SU-DHL-6 (cell line): Measurements from ENCODE around the gene TRNP1.

ENCODE experiments used
- H2AFZ ChIP-seq: fragments of 200-600 bp; sonication (generic); 2 replicates; pipeline ENCODE4 v1.6.1; 2014; ENCODE audit warnings: low read depth, mild to moderate bottlenecking, moderate library complexity, mixed read lengths, antibody characterized with exemption, low read length; ENCODE audit not compliant: severe bottlenecking
- H3F3A ChIP-seq: fragments of 200-600 bp; shearing (Covaris generic); 2 replicates; pipeline ENCODE4 v1.6.0; 2016; ENCODE audit warnings: antibody characterized with exemption, mild to moderate bottlenecking; ENCODE audit not compliant: insufficient read depth
- H3K27ac ChIP-seq: fragments of 200-600 bp; sonication (generic); 2 replicates; pipeline ENCODE4 v1.5.1; 2016; ENCODE audit warnings: low read depth, mild to moderate bottlenecking, low read length, moderate library complexity, mixed read lengths
- H3K27me3 ChIP-seq: fragments of 200-600 bp; sonication (generic), shearing (Covaris generic); 2 replicates; pipeline ENCODE4 v1.6.0; 2014; ENCODE audit warnings: mild to moderate bottlenecking, low read length
- H3K36me3 ChIP-seq: fragments of 200-600 bp; sonication (generic); 2 replicates; pipeline ENCODE4 v1.6.1; 2014; ENCODE audit warnings: mild to moderate bottlenecking, low read length, mixed read lengths
- H3K4me2 ChIP-seq: fragments of 300-600, 200-600 bp; shearing (Covaris generic), sonication (generic); 2 replicates; pipeline ENCODE4 v1.6.0; 2014; ENCODE audit warnings: low read length, low read depth, mild to moderate bottlenecking; ENCODE audit not compliant: poor library complexity, severe bottlenecking
- H3K4me3 ChIP-seq: fragments of 200-600 bp; sonication (generic); 2 replicates; pipeline ENCODE4 v1.5.1; 2014; ENCODE audit warnings: antibody characterized with exemption, low read length, mild to moderate bottlenecking, mixed read lengths; ENCODE audit not compliant: insufficient read depth, poor library complexity, severe bottlenecking
- H3K79me2 ChIP-seq: fragments of 200-600 bp; sonication (generic); 2 replicates; pipeline ENCODE4 v1.6.1; 2014; ENCODE audit warnings: mild to moderate bottlenecking, low read length, moderate library complexity; ENCODE audit not compliant: insufficient read depth
- H3K9ac ChIP-seq: fragments of 200-600 bp; sonication (generic); 2 replicates; pipeline ENCODE4 v1.7.0; 2014; ENCODE audit warnings: mild to moderate bottlenecking, low read length
- H3K9me2 ChIP-seq: fragments of 200-600 bp; sonication (generic); replicated peaks from 2 replicates; pipeline ENCODE4 v1.6.1; 2014; ENCODE audit warnings: low read length; ENCODE audit not compliant: insufficient read depth
- H3K9me3 ChIP-seq: fragments of 200-600 bp; sonication (generic); 2 replicates; pipeline ENCODE4 v1.6.1; 2014; ENCODE audit warnings: low read length, mixed read lengths; ENCODE audit not compliant: insufficient read depth
- H4K20me1 ChIP-seq: fragments of 200-600 bp; sonication (generic); 2 replicates; pipeline ENCODE4 v1.6.1; 2014; ENCODE audit warnings: low read depth, mild to moderate bottlenecking, antibody characterized with exemption, low read length, moderate library complexity, mixed read lengths
- EZH2phosphoT487 ChIP-seq: fragments of 200-600 bp; sonication (generic), shearing (Covaris generic); conservative IDR thresholded peaks from 2 replicates; pipeline ENCODE4 v1.6.1; 2018; ENCODE audit warnings: mild to moderate bottlenecking, antibody characterized with exemption, low read length, moderate library complexity, mixed read lengths
- TF ChIP-seq, protein P1 (sequence below): fragments of 200-600 bp; sonication (generic); IDR thresholded peaks from one replicate; pipeline ENCODE4 v1.5.1; 2017; ENCODE audit warnings: antibody characterized with exemption, mild to moderate bottlenecking, low read length, moderate library complexity; ENCODE audit not compliant: insufficient read depth, poor library complexity, severe bottlenecking

The TRNP1 gene

GRCh38 chr1:26961826-26962225 lies 31.7 kb upstream of the TRNP1 start:
- Histone ChIP-seq H3K27me3 (peaks cover 3% of the 10 kb centered on the region; the same call in 1 of the 2 replicates), H2AFZ (no peak overlapping the region), H3K4me2 (no peak overlapping the region), H3K9me2 (no peaks in the 10 kb centered on the region), H3K36me3 (no peaks in the 10 kb centered on the region), H3F3A (peaks cover 14% of the 10 kb centered on the region; the same call in 1 of the 2 replicates), H3K79me2 (no peaks in the 10 kb centered on the region), H3K9me3 (no peaks in the 10 kb centered on the region), H4K20me1 (no peaks in the 10 kb centered on the region), H3K9ac (no peak overlapping the region), H3K27ac (no peak overlapping the region), H3K4me3 (no peak overlapping the region)
- TF ChIP-seq, protein P1, sequence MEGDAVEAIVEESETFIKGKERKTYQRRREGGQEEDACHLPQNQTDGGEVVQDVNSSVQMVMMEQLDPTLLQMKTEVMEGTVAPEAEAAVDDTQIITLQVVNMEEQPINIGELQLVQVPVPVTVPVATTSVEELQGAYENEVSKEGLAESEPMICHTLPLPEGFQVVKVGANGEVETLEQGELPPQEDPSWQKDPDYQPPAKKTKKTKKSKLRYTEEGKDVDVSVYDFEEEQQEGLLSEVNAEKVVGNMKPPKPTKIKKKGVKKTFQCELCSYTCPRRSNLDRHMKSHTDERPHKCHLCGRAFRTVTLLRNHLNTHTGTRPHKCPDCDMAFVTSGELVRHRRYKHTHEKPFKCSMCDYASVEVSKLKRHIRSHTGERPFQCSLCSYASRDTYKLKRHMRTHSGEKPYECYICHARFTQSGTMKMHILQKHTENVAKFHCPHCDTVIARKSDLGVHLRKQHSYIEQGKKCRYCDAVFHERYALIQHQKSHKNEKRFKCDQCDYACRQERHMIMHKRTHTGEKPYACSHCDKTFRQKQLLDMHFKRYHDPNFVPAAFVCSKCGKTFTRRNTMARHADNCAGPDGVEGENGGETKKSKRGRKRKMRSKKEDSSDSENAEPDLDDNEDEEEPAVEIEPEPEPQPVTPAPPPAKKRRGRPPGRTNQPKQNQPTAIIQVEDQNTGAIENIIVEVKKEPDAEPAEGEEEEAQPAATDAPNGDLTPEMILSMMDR: no peak
- TF ChIP-seq EZH2phosphoT487: no peak

DNA sequence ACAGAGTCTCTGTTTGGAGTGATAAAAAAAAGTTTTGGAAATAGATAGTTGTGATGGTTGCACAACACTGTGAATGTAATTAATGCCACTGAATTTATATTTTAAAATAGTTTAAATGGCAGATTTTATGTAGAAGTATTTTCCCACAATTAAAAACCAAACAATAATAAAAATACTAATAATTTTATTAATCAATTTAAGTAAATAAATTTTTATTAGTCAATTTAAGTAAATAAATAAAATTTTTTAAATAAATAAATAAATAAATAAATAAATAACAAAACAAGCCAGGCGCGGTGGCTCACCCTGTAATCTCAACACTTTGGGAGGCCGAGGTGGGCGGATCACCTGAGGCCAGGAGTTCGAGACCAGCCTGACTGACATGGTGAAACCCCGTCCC lies 28.3 kb upstream of the TRNP1 start:
- H3K79me2 ChIP-seq: no peaks in the 10 kb centered on the region
- no peak overlapping the region for H3K4me2 ChIP-seq
- H3F3A ChIP-seq: peaks cover 14% of the 10 kb centered on the region; the same call in 1 of the 2 replicates
- H4K20me1 ChIP-seq: no peaks in the 10 kb centered on the region
- no peaks in the 10 kb centered on the region for H3K36me3 ChIP-seq
- H2AFZ ChIP-seq: no peak overlapping the region
- peaks cover 3% of the 10 kb centered on the region; the same call in 1 of the 2 replicates for H3K27me3 ChIP-seq
- no peaks in the 10 kb centered on the region for H3K9me2 ChIP-seq
- TF ChIP-seq EZH2phosphoT487: no peak
- TF ChIP-seq, protein P1: no peak
- H3K4me3 ChIP-seq: no peak overlapping the region
- no peak overlapping the region for H3K27ac ChIP-seq
- H3K9ac ChIP-seq: no peak overlapping the region
- no peaks in the 10 kb centered on the region for H3K9me3 ChIP-seq

DNA sequence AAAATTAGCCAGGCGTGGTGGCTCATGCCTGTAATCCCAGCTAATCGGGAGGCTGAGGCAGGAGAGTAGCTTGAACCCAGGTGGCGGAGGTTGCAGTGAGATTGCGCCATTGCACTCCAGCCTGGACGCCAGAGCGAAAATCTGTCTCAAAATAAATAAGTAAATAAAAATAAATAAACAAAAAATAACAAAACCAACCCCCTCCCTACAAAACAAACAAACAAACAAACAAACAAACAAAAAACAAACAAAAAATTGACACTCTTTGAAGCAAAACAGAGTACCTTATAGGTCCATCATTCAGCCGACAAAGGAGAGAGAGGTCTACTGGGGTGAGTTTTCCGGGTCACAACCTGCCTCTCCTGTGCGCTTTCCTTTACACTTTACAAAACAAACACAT lies 27.9 kb upstream of the TRNP1 start:
- Histone ChIP-seq H3F3A (peaks cover 12% of the 10 kb centered on the region; the same call in 1 of the 2 replicates), H3K36me3 (no peaks in the 10 kb centered on the region), H3K27ac (no peak overlapping the region), H3K9ac (no peak overlapping the region), H3K9me3 (no peaks in the 10 kb centered on the region), H2AFZ (no peak overlapping the region), H3K4me2 (no peak overlapping the region), H3K4me3 (no peak overlapping the region), H3K9me2 (no peaks in the 10 kb centered on the region), H3K27me3 (peaks cover 2% of the 10 kb centered on the region; the same call in 1 of the 2 replicates), H3K79me2 (no peaks in the 10 kb centered on the region), H4K20me1 (no peaks in the 10 kb centered on the region)
- TF ChIP-seq, protein P1: no peak
- TF ChIP-seq EZH2phosphoT487: no peak
